Prostate gland (tissue), 2 donors: ENCODE data around the gene BABAM2.

Experiments used
- CTCF ChIP-seq, 4 experiments: fragments of 200-600 bp in 2 of 4; fragments of 450-650 bp in 2 of 4; sonication (generic) in 2 of 4; IDR thresholded peaks; 1 replicate in 3 of 4; 2 replicates in 1 of 4; pipeline ENCODE4 v1.5.1; 2016 to 2019; ENCODE audit warnings: antibody characterized with exemption in 4 of 4, mild to moderate bottlenecking in 2 of 4, moderate library complexity in 2 of 4
- POLR2A ChIP-seq: fragments of 450-650 bp; IDR thresholded peaks from one replicate; pipeline ENCODE4 v1.6.1; 2016; ENCODE audit warnings: antibody characterized with exemption, mild to moderate bottlenecking

- TF ChIP-seq POLR2A (no peak), CTCF (IDR thresholded peaks at IDR 0.05) (no peak)
Measured at GRCh38 chr2:28344756-28345373, 454.3 kb downstream of the BABAM2 start.
